Upper lobe of right lung (tissue), 1 donor: ENCODE measurements around the gene C2CD2. TPM values are rescaled to one million over a fixed set of nuclear protein-coding genes. Genes with fewer than 3 reads are reported as not detected.
A peak's percentile ranks its signal among the peaks of the same experiment; 100 is the strongest.

Experiments used
- ATAC-seq: fragments of 200-7000 bp; cut with Tn5 transposase; one replicate; pipeline ENCODE4 v1.9.1; 2020; ENCODE audit warnings: mild to moderate bottlenecking, moderate library complexity
- DNase-seq: peaks from one replicate; pipeline ENCODE4 v3.0.0-alpha.2; 2020
- H3K27ac ChIP-seq: fragments of 200-600 bp; one replicate; pipeline ENCODE4 v1.8.0; 2022
- H3K27me3 ChIP-seq: fragments of 200-600 bp; one replicate; pipeline ENCODE4 v1.8.0; 2022; ENCODE audit warnings: mild to moderate bottlenecking
- H3K36me3 ChIP-seq: fragments of 200-600 bp; one replicate; pipeline ENCODE4 v1.8.0; 2022
- H3K4me1 ChIP-seq: fragments of 200-600 bp; one replicate; pipeline ENCODE4 v1.8.0; 2022
- H3K4me3 ChIP-seq: fragments of 200-600 bp; one replicate; pipeline ENCODE4 v1.8.0; 2022; ENCODE audit warnings: mild to moderate bottlenecking
- H3K9me3 ChIP-seq: fragments of 200-600 bp; one replicate; pipeline ENCODE4 v1.8.0; 2022
- intact Hi-C: fragments of 100-400 bp; cut with DNase I; formaldehyde crosslinking; loops from one replicate; pipeline ENCODE4 v1.11.0; 2022
- total RNA-seq: library from RNA; stranded (reverse); fragmentation: NEBNext Ultra II Directional; extraction: Animal tissue kit (Norgen Biotek cat#: 25700); gene quantifications from one replicate; pipeline ENCODE4 v1.2.1, GENCODE V29; 2021
- TF ChIP-seq, protein P1 (sequence below): fragments of 200-600 bp; IDR thresholded peaks from one replicate; pipeline ENCODE4 v1.8.0; 2022; ENCODE audit warnings: antibody characterized with exemption
- donor health status: DM: no; HTN: yes; CAD: no; lungs with severe emphysema.

C2CD2 gene
- total RNA-seq, 1 donor from 2014 or later = 26.4 TPM

- intact Hi-C loops = no loop called here
- no peaks in the 10 kb centered on the region for H3K9me3 ChIP-seq
- H3K4me1 ChIP-seq = peaks cover 14% of the 10 kb centered on the region
- TF ChIP-seq, protein P1, sequence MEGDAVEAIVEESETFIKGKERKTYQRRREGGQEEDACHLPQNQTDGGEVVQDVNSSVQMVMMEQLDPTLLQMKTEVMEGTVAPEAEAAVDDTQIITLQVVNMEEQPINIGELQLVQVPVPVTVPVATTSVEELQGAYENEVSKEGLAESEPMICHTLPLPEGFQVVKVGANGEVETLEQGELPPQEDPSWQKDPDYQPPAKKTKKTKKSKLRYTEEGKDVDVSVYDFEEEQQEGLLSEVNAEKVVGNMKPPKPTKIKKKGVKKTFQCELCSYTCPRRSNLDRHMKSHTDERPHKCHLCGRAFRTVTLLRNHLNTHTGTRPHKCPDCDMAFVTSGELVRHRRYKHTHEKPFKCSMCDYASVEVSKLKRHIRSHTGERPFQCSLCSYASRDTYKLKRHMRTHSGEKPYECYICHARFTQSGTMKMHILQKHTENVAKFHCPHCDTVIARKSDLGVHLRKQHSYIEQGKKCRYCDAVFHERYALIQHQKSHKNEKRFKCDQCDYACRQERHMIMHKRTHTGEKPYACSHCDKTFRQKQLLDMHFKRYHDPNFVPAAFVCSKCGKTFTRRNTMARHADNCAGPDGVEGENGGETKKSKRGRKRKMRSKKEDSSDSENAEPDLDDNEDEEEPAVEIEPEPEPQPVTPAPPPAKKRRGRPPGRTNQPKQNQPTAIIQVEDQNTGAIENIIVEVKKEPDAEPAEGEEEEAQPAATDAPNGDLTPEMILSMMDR = no peak
- no peaks in the 10 kb centered on the region for H3K36me3 ChIP-seq
- H3K27me3 ChIP-seq = no peaks in the 10 kb centered on the region
- DNase-seq = peak; percentile 92
- peak within 1 kb of the TSS; percentile 85 for H3K4me3 ChIP-seq
- peak; percentile 67 for ATAC-seq
- H3K27ac ChIP-seq = peak within 1 kb of the TSS; percentile 82
Observed at GRCh38 chr21:41879190-41879998, 74.4 kb downstream of the C2CD2 start, which contains the start of gene PRDM15. PRDM15 (minus strand) TSS chr21:41879344; CDS start chr21:41860363, 18,981 bp downstream.

DNA sequence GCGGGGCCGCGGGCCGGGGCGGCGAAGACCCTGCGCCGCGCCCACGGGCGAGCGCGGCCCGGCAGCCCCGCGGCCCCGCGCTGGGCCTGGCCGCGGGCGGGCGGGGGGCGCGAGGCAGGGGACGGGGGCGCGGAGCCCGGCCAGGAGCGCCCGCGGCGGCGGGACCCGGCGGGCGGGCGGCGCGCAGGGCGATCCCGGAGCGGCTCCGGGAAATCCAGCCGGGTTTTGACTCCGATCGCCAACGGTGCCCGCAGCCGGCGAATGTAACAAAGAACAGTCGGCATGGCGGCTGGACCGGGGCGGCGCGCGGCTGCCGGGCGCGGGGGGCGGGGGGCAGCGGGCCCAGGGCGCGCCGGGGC is 75.0 kb downstream of the C2CD2 start:
- ATAC-seq (peak; percentile 78), DNase-seq (peak; percentile 91)
- no peaks in the 10 kb centered on the region for H3K36me3 ChIP-seq
- H3K9me3 ChIP-seq = no peaks in the 10 kb centered on the region
- intact Hi-C loops = no loop called here
- H3K27me3 ChIP-seq = no peaks in the 10 kb centered on the region
- H3K27ac ChIP-seq = no peak overlapping the region
- peaks cover 14% of the 10 kb centered on the region for H3K4me1 ChIP-seq
- TF ChIP-seq, protein P1 = no peak
- H3K4me3 ChIP-seq = peak overlapping the region; percentile 85

GRCh38 chr21:41877901-41878830 is 75.7 kb downstream of the C2CD2 start:
- no peaks in the 10 kb centered on the region for H3K36me3 ChIP-seq
- DNase-seq = peak; percentile 78
- H3K4me3 ChIP-seq = peak overlapping the region; percentile 85
- no peaks in the 10 kb centered on the region for H3K27me3 ChIP-seq
- peaks cover 14% of the 10 kb centered on the region for H3K4me1 ChIP-seq
- no peaks in the 10 kb centered on the region for H3K9me3 ChIP-seq
- ATAC-seq = peak; percentile 54
- TF ChIP-seq, protein P1 = no peak
- intact Hi-C loops = no loop called here
- H3K27ac ChIP-seq = peak overlapping the region; percentile 70

- Histone ChIP-seq H3K4me3 (no peak overlapping the region), H3K4me1 (peaks cover 14% of the 10 kb centered on the region), H3K9me3 (no peaks in the 10 kb centered on the region), H3K27ac (no peak overlapping the region), H3K27me3 (no peaks in the 10 kb centered on the region), H3K36me3 (no peaks in the 10 kb centered on the region)
- ATAC-seq (no peak), DNase-seq (no peak)
- intact Hi-C loops = no loop called here
- TF ChIP-seq, protein P1 = no peak
Observed at GRCh38 chr21:41876928-41877652, 76.7 kb downstream of the C2CD2 start.

DNA sequence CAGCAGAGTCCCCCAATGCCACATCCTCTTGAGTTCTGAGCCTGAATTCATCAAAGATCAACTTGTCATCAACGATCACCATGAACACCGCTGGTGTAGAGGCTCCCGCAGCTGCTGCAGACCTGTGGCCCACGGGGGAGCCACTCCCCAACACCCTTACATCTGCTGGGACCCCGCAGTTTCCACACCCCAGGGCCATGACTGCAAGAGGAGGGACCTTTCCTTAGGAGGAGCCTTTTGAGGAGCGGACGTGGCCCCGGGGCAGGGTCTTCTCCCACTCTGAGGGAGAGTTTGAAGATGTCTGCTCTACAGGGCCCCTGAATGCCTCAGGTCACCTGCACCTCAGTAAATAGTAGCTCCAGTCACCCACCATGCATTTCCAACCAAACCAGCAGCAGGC is 77.4 kb downstream of the C2CD2 start:
- Histone ChIP-seq H3K36me3 (no peaks in the 10 kb centered on the region), H3K4me3 (no peak overlapping the region), H3K27me3 (no peaks in the 10 kb centered on the region), H3K9me3 (no peaks in the 10 kb centered on the region), H3K27ac (no peak overlapping the region), H3K4me1 (peaks cover 14% of the 10 kb centered on the region)
- ATAC-seq (no peak), DNase-seq (no peak)
- intact Hi-C loops = no loop called here
- TF ChIP-seq, protein P1 = no peak
